Stimulated activated CD8-positive, alpha-beta memory T cell treated with anti-CD3 and anti-CD28 coated beads, Interleukin-12 subunit alpha, Interleukin-12 subunit beta, amount 100 ng/mL, for 24 hours (primary cell): ENCODE measurements around the gene PTCD2.

ENCODE experiments used
- DNase-seq: peaks from one replicate; pipeline ENCODE4 v3.0.0-alpha.2; 2020; ENCODE audit errors: extremely low read depth

The PTCD2 gene

GRCh38 chr5:72347801-72348308 lies 27.7 kb downstream of the PTCD2 start:
- DNase-seq: no peak

GRCh38 chr5:72351376-72351775 lies 31.2 kb downstream of the PTCD2 start:
- no peak for DNase-seq

DNA sequence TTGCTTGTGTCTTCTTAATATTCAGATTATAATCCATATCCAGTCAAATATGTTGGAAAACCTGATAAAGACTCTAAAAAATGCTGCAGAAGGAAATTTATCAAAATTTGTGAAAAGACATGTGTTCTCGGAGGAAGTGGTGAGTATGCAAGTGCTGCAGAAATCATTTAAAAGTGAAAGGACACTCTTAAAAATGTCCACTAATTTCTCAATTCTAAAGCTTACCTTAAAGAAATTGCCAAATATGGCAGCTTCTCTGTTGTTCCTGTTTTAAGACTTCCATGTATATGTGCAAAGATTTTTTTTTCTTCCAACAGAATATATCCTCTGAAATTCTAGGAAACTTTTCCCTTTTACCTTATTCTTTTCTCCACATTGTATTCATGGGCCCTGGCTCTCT lies 32.4 kb downstream of the PTCD2 start:
- no peak for DNase-seq

DNA sequence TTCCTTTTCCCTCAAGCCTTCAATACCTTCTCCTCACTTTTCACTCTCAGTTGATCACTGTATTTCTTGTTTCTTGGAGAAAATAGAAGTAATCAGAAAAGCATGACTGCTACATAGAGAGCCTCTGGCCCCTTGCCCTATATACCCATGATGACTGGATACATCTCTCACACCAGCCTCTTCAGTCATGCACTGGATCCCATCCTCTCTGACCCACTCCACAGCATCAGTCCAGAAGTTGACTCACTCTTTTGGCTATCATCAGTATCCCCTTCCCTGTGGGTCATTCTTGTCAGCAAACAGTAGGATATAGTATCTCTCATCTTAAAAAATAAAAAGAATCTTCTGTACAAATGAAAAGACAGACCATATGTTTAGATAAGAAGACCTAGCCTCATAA lies 32.9 kb downstream of the PTCD2 start:
- DNase-seq: no peak

- no peak for DNase-seq
These were observed 35.6 kb downstream of the PTCD2 start for GRCh38 chr5:72355706-72356299.

DNA sequence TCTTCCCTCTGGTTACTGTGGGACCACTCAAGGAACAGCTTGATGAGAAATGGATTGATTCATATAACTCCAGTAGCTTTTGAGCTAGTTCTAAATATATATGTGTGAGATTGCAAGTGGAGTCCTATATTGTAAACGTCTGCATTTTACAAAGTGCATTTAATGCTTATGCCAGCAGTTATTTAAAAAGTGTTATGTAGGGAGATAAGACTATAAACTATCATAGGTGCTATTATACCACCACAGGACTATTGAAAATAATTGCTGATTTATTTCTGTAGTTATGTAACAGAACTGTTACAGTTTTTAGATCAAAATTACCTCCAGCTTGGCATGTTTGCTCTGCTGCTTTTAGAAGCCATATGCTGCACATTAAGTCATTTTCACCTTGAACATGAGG lies 36.2 kb downstream of the PTCD2 start:
- no peak for DNase-seq

DNA sequence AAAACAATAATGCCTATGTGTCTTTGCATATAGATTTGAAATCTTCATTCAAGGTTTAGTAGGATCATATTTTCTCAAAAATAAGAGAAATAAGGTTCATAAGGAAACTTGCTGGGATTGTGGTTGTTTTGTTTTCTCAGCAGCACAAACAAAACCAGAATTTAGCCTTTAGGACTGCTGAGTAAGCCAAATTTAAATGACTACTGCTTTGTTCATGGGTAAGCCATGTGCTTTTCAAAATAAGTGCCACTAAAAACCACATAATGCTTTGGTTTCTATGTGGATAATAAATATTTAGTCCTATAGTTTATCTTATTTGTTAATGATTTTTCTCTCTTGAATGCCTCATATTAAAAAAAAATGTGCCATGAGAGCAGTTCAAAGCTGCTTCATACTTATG lies 38.8 kb downstream of the PTCD2 start:
- DNase-seq: no peak

GRCh38 chr5:72359886-72360285 lies 39.7 kb downstream of the PTCD2 start:
- DNase-seq: no peak

DNA sequence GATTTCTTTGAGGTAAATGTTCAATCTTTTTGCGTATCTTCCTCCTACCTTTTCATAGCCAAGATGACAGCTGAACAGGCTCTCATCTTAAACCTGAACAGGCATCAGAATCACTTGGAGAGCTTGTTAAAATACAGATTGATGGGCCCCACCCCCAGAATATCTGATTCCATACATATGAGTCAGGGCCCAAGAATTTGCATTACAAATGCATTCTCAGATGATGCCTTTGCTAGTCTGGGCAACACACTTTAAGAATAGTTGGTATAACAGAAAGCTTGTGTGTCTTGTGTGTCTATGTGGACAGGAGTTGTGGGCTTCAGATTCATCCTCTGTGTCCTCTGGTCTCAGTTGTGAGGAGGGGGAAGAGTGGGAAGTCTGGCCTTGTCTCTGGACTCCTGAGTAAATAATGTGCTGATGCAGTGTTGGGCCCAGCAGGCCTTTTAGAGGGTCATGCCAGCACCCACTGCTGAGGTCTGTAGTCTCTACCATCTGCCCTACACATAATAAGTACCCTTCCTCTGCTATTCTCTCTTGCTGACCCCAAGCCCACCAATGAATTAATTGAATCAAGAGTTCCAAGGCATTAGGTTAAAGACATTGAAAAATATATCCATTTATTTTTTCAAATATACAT lies 43.1 kb downstream of the PTCD2 start:
- DNase-seq: no peak

- no peak for DNase-seq
These were observed 44.0 kb downstream of the PTCD2 start for GRCh38 chr5:72364171-72364570.

DNA sequence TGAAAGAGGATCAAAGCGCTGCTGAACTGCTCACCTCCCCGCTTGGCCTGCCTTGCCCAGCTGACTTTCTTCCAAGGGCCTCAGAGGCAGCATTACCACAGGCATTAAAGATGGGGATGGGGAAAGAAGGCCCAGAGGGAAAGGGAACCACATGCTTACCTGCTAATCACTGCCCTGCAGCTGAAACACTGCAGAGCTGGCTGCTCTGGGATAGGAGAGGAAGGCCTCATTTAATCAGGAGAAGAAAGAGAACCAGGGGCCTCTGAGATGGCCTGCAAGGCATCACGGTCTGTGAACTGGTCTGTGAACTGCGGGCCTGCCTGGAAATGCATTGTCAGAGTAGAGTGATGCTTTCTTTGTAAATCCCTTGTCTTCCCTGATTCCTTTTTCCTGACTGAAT lies 44.8 kb downstream of the PTCD2 start:
- no peak for DNase-seq

- DNase-seq: no peak
These were observed 46.3 kb downstream of the PTCD2 start for GRCh38 chr5:72366324-72366976.

DNA sequence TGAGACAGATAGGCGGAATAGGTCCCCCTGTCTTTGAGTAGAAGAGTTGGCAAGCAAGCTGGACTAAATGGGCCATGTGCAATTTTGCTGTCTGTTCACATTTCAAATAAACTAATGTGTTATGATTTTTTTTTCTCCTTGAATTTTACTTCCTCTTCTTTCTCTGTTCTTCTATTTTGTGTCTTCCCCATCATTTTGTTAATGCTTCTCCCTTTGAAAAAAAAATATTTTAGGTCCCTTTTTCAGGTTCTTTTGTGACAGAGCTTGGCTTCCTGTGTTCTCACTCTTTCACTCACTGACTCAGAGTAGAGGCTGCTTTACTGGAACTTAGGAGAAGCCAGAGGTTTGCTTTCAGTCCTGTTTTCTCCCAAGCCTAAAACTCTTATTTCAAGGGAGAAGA lies 48.1 kb downstream of the PTCD2 start:
- no peak for DNase-seq

DNA sequence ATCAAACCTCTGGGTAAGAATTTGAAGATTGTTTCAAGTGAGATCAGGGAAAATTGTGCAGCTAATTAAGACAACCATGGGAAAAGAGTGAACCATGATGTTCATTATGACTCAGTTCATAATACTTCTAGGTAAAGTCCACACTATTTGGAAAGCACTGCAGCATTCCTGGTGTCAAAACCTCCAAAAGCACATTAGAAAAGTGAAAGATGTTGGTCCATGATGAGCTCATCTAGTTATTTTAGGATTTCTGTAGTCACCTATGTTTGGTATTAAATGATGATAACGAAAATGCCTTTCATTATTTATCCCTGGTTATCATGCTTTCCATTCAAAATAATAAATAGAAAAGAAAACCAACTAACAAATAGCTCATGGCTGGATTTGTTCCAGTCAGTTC lies 49.1 kb downstream of the PTCD2 start:
- DNase-seq: no peak

DNA sequence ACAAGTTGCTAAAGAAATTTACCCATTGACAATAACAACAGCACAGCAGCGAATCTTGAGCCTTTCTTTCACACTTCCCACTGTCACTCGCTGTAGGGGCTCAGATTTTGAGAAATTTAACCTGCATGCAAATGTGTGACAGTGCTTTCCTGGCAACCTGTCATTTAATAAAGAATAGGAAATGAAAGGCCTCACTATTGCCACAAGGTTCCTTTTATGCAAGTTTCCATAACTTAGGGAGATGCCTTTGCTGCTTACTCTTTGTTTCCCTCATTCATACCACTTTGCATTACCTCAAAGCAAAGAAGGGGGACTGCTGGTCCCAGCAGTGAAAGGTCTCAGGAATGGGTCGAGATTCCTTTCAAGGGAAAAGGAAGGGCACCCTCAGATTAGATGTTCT lies 49.5 kb downstream of the PTCD2 start:
- DNase-seq: no peak

GRCh38 chr5:72372331-72372730 lies 52.2 kb downstream of the PTCD2 start:
- no peak for DNase-seq

- DNase-seq: no peak
These were observed 52.8 kb downstream of the PTCD2 start for GRCh38 chr5:72372923-72373322.

GRCh38 chr5:72374844-72375243 lies 54.7 kb downstream of the PTCD2 start:
- no peak for DNase-seq

DNA sequence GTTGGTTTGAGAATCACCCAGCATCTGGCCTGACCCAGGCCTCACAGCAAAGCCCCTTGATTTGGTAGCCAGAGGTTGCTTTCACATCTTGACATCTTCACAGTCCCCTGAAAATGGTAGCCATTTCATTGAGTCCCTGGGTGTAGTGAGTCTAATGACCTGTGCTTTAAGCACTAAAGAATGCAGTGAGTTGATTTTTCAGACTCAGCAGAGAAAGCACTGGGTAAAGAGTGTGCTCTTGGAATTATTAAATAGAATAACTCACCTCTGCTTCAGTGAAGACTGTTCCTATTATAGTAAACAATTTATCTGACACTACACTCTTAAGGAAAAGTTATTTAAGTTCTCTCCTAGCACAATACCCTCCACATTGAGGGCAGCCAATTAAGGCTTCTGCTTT lies 56.2 kb downstream of the PTCD2 start:
- DNase-seq: no peak

GRCh38 chr5:72377910-72378638 lies 57.9 kb downstream of the PTCD2 start:
- DNase-seq: no peak

GRCh38 chr5:72378639-72379289 lies 58.6 kb downstream of the PTCD2 start:
- DNase-seq: no peak

GRCh38 chr5:72379936-72380335 lies 59.8 kb downstream of the PTCD2 start:
- DNase-seq: no peak
